Lower leg skin (tissue), 4 donors: ENCODE measurements around the gene NFIA. TPM values are rescaled to one million over a fixed set of nuclear protein-coding genes. Genes with fewer than 3 reads are reported as not detected.

ENCODE experiments used
- DNase-seq, 2 donors: peaks; one replicate each; pipeline ENCODE4 v3.0.0-alpha.2; 2019; ENCODE audit warnings: low spot score in 2 of 2
- H3K4me3 ChIP-seq: fragments of 200-600 bp; sonication (generic); 2 replicates; pipeline ENCODE4 v1.5.1; 2017; ENCODE audit warnings: mild to moderate bottlenecking, low read depth; ENCODE audit not compliant: poor library complexity, severe bottlenecking
- POLR2A ChIP-seq, 2 donors: fragments of 450-650 bp; IDR thresholded peaks; one replicate each; pipeline ENCODE4 v1.6.1; 2016 to 2017; ENCODE audit warnings: antibody characterized with exemption in 2 of 2, mild to moderate bottlenecking in 1 of 2, moderate library complexity in 1 of 2
- WGBS, 2 donors: methylation state at CpG; one replicate each; pipeline ENCODE4 v1.1.5; 2018; 5-methylcytosine and 5-hydroxymethylcytosine counted together
- intact Hi-C: fragments of 100-400 bp; cut with DNase I; formaldehyde crosslinking; loops from one replicate; pipeline ENCODE4 v1.15.0; 2023; ENCODE audit warnings: low total_unique reads
- total RNA-seq, 4 donors: library from RNA; depleted of rRNA; stranded (reverse); fragments of >200 nt; gene quantifications; one replicate each; pipeline ENCODE4 v1.1.0, GENCODE V29; 2016
- TF ChIP-seq, protein P1 (sequence below), 3 donors: fragments of 450-650 bp; IDR thresholded peaks; one replicate each; pipeline ENCODE4 v1.5.1; 2016; ENCODE audit warnings: antibody characterized with exemption in 3 of 3, mild to moderate bottlenecking in 3 of 3, moderate library complexity in 2 of 3

The NFIA gene
- total RNA-seq, 4 donors from 2014 or later, result 26.0 to 32.5 (median 30.3) TPM

DNA sequence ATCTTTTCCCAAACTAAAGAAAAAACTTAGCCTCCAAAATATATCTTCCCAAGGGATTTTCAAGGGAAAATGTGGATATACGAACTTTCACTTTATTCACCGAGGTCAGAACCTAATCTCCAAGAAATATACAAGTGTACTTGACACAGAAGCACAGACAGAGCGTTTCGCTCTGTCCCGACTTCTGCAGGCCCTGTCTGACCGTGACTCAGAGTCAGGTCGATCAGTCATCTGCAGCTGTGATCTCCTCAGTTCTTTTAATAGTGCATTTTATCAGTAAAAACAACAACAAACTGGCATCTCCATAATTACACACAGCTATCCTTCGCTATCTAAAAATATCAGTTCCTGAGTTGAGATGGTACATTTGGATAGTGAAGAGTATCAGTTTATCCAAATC lies 416.0 kb downstream of the NFIA start:
- TF ChIP-seq POLR2A (IDR thresholded peaks at IDR 0.05), result no peak
- TF ChIP-seq, protein P1, sequence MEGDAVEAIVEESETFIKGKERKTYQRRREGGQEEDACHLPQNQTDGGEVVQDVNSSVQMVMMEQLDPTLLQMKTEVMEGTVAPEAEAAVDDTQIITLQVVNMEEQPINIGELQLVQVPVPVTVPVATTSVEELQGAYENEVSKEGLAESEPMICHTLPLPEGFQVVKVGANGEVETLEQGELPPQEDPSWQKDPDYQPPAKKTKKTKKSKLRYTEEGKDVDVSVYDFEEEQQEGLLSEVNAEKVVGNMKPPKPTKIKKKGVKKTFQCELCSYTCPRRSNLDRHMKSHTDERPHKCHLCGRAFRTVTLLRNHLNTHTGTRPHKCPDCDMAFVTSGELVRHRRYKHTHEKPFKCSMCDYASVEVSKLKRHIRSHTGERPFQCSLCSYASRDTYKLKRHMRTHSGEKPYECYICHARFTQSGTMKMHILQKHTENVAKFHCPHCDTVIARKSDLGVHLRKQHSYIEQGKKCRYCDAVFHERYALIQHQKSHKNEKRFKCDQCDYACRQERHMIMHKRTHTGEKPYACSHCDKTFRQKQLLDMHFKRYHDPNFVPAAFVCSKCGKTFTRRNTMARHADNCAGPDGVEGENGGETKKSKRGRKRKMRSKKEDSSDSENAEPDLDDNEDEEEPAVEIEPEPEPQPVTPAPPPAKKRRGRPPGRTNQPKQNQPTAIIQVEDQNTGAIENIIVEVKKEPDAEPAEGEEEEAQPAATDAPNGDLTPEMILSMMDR (IDR thresholded peaks at IDR 0.05), result no peak
- 88 to 93% methylated on average over 8 of the region's 8 CpGs for WGBS, 2 donors
- intact Hi-C loops, result no loop called here
- DNase-seq, result no peak
- H3K4me3 ChIP-seq, result no peak overlapping the region

DNA sequence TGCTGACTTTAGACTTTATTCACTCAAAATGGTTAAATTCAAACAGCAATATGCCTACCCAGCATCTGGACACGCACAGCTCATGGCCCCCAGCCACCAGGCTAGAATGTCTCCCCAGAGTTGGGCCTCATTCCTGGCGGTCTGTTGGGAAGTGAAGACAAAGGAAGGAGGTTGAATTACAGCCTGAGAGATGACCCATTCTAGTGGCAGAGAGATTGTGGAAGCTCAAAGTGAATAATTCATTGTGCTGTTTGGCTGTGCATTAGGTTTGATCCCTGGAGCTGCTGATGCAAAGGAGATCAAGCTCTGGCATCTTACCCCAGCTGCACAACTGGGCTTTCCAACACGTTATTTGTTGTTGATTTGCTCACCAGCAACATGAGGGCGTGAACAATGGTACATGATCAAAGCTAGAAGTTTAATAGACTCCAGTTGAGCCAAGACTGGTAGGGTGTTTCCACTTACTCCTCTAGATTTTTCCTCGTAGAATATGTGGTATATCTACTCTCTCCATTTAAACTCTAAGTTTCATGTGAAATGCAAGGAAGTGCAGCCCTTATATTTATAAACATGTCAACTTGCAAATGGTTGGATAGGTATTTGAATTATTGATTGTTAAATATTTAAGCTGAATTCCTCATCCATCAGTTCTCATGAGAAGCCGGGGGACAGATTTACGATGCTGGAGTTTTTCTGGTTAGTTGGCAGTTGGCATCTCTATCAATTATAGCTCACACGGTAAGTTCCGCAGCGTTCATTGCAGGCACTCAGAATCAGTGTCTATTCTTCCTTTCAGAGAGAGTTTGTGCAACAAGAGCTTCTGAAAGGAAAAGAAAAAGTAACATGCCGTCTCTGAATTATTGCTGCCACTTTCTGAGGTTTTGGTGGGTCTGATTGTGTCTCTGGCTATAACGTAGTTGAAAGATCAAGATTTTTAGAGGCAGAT lies 419.9 kb downstream of the NFIA start:
- intact Hi-C loops, result no loop called here
- 27 to 33% methylated on average over 12 of the region's 12 CpGs for WGBS, 2 donors
- no peak for DNase-seq
- TF ChIP-seq POLR2A (IDR thresholded peaks at IDR 0.05), result no peak
- TF ChIP-seq, protein P1 (IDR thresholded peaks at IDR 0.05), result no peak
- no peak overlapping the region for H3K4me3 ChIP-seq

GRCh38 chr1:61504305-61504704 lies 421.9 kb downstream of the NFIA start:
- no peak overlapping the region for H3K4me3 ChIP-seq
- no peak for TF ChIP-seq POLR2A (IDR thresholded peaks at IDR 0.05)
- TF ChIP-seq, protein P1 (IDR thresholded peaks at IDR 0.05), result no peak
- WGBS, 2 donors, result 88 to 92% methylated on average over 1 of the region's 1 CpG
- intact Hi-C loops, result no loop called here
- DNase-seq, result no peak

- intact Hi-C loops, result no loop called here
- TF ChIP-seq, protein P1 (IDR thresholded peaks at IDR 0.05), result no peak
- no peak for TF ChIP-seq POLR2A (IDR thresholded peaks at IDR 0.05)
- H3K4me3 ChIP-seq, result no peak overlapping the region
- no peak for DNase-seq
- 54 to 59% methylated on average over 4 of the region's 4 CpGs for WGBS, 2 donors
Measured at GRCh38 chr1:61504852-61505390, 422.6 kb downstream of the NFIA start.

- no peak for DNase-seq
- 95 to 98% methylated on average over 2 of the region's 2 CpGs for WGBS, 2 donors
- intact Hi-C loops, result no loop called here
- H3K4me3 ChIP-seq, result no peak overlapping the region
- no peak for TF ChIP-seq POLR2A (IDR thresholded peaks at IDR 0.05)
- TF ChIP-seq, protein P1 (IDR thresholded peaks at IDR 0.05), result no peak
Measured at GRCh38 chr1:61506236-61506635, 423.9 kb downstream of the NFIA start.
